Measurements from ENCODE around the gene HEPACAM2.

HEPACAM2 gene

GRCh38 chr7:93160410-93160809, 65.9 kb downstream of the HEPACAM2 start:
- no peak overlapping the region for H3K4me3 ChIP-seq (ENCODE audit: control insufficient read depth, low read depth, low read length)
- no peak for DNase-seq (ENCODE audit: low read depth)
- TF ChIP-seq CTCF (conservative IDR thresholded peaks at IDR 0.05; ENCODE audit: control insufficient read depth, insufficient read depth, low read depth, low read length): no peak

GRCh38 chr7:93159490-93159889, 66.8 kb downstream of the HEPACAM2 start:
- DNase-seq (ENCODE audit: low read depth): no peak
- no peak for TF ChIP-seq CTCF (conservative IDR thresholded peaks at IDR 0.05; ENCODE audit: control insufficient read depth, insufficient read depth, low read depth, low read length)
- no peak overlapping the region for H3K4me3 ChIP-seq (ENCODE audit: control insufficient read depth, low read depth, low read length)

- no peak for DNase-seq (ENCODE audit: low read depth)
- no peak overlapping the region for H3K4me3 ChIP-seq (ENCODE audit: control insufficient read depth, low read depth, low read length)
- no peak for TF ChIP-seq CTCF (conservative IDR thresholded peaks at IDR 0.05; ENCODE audit: control insufficient read depth, insufficient read depth, low read depth, low read length)
These were observed 69.4 kb downstream of the HEPACAM2 start for GRCh38 chr7:93156884-93157283.

- DNase-seq (ENCODE audit: low read depth): peak; percentile 52
- TF ChIP-seq CTCF (conservative IDR thresholded peaks at IDR 0.05; ENCODE audit: control insufficient read depth, insufficient read depth, low read depth, low read length): no peak
- H3K4me3 ChIP-seq (ENCODE audit: control insufficient read depth, low read depth, low read length): no peak overlapping the region
These were observed 76.0 kb downstream of the HEPACAM2 start for GRCh38 chr7:93150200-93150835.

GRCh38 chr7:93148727-93149126, 77.5 kb downstream of the HEPACAM2 start:
- DNase-seq (ENCODE audit: low read depth): no peak
- TF ChIP-seq CTCF (conservative IDR thresholded peaks at IDR 0.05; ENCODE audit: control insufficient read depth, insufficient read depth, low read depth, low read length): no peak
- no peak overlapping the region for H3K4me3 ChIP-seq (ENCODE audit: control insufficient read depth, low read depth, low read length)

- TF ChIP-seq CTCF (conservative IDR thresholded peaks at IDR 0.05; ENCODE audit: control insufficient read depth, insufficient read depth, low read depth, low read length): no peak
- DNase-seq (ENCODE audit: low read depth): peak; percentile 30
- H3K4me3 ChIP-seq (ENCODE audit: control insufficient read depth, low read depth, low read length): peak within 1 kb of the TSS; percentile 47
These were observed 78.1 kb downstream of the HEPACAM2 start, which contains the start of gene SAMD9L for GRCh38 chr7:93148144-93148543. Gene SAMD9L (minus strand): TSS chr7:93148385. CDS start chr7:93135971, 12,414 bp downstream.
